SHP77 (cell line): ENCODE measurements around the gene TNNC2.
"Not testable (repeated sequence)": the region's sequence is repeated elsewhere in the genome, so short reads cannot be mapped to it uniquely, and the experiment has no call there.

Experiments used
- DNase-seq, 2 experiments: peaks; one replicate each; lab custom pipeline; 2025; lab: John Stamatoyannopoulos, UW

Gene TNNC2

GRCh38 chr20:45827030-45827652 lies at the start of gene TNNC2:
TNNC2 (minus strand) TSS chr20:45827312; CDS start chr20:45827248, 64 bp downstream.
- DNase-seq: no peak

- no peak for DNase-seq
These were observed 47.5 kb upstream of the TNNC2 start for GRCh38 chr20:45874576-45874975.

GRCh38 chr20:45874104-45874481 lies 47.0 kb upstream of the TNNC2 start:
- DNase-seq: not testable (repeated sequence)

GRCh38 chr20:45873409-45874103 lies 46.4 kb upstream of the TNNC2 start:
- DNase-seq: no peak

GRCh38 chr20:45872626-45873025 lies 45.5 kb upstream of the TNNC2 start:
- no peak for DNase-seq

- no peak for DNase-seq
These were observed 40.7 kb upstream of the TNNC2 start for GRCh38 chr20:45867819-45868176.

- no peak for DNase-seq
These were observed 40.2 kb upstream of the TNNC2 start for GRCh38 chr20:45867136-45867818.

- no peak for DNase-seq
These were observed 39.3 kb upstream of the TNNC2 start for GRCh38 chr20:45866454-45866853.

- no peak for DNase-seq
These were observed 36.7 kb upstream of the TNNC2 start for GRCh38 chr20:45863543-45864470.

GRCh38 chr20:45861221-45862075 lies 34.3 kb upstream of the TNNC2 start:
- DNase-seq: peak; percentile 53 to 61

- peak; percentile 33 to 45 for DNase-seq
These were observed 33.6 kb upstream of the TNNC2 start for GRCh38 chr20:45860560-45861220.

GRCh38 chr20:45859916-45860315 lies 32.8 kb upstream of the TNNC2 start:
- no peak for DNase-seq

GRCh38 chr20:45857882-45858216 lies 30.7 kb upstream of the TNNC2 start:
- peak; percentile 26 to 57 for DNase-seq

GRCh38 chr20:45857114-45857881 lies 30.2 kb upstream of the TNNC2 start, which contains the start of the genes ACOT8 and ZSWIM3:
ACOT8 (minus strand) TSS chr20:45857392; CDS start chr20:45857315, 77 bp downstream.
ZSWIM3 (plus strand) TSS chr20:45857614; CDS start chr20:45857826, 212 bp downstream.
- peak; percentile 99 for DNase-seq

GRCh38 chr20:45853484-45853883 lies 26.4 kb upstream of the TNNC2 start:
- no peak for DNase-seq

- DNase-seq: no peak
These were observed 25.2 kb upstream of the TNNC2 start for GRCh38 chr20:45852326-45852725.

- DNase-seq: no peak
These were observed 24.4 kb upstream of the TNNC2 start for GRCh38 chr20:45851501-45851900.

- no peak for DNase-seq
These were observed 23.8 kb upstream of the TNNC2 start for GRCh38 chr20:45850926-45851325.

GRCh38 chr20:45850238-45850637 lies 23.1 kb upstream of the TNNC2 start:
- no peak for DNase-seq
